CD4-positive, alpha-beta memory T cell (primary cell): ENCODE measurements around the gene RGL1. TPM values are rescaled to one million over a fixed set of nuclear protein-coding genes. Genes with fewer than 3 reads are reported as not detected.

ENCODE experiments used
- CTCF ChIA-PET: fragments of 350-600 bp; sonication (Branson Sonifier 250); formaldehyde crosslinking; loops from one replicate; lab custom pipeline; 2021; ENCODE audit warnings: inconsistent platforms; ENCODE audit not compliant: partially characterized antibody; lab: Charles Lee
- POLR2A ChIA-PET: fragments of 350-600 bp; sonication (Branson Sonifier 250); formaldehyde crosslinking; loops from one replicate; lab custom pipeline; 2021; ENCODE audit not compliant: partially characterized antibody; lab: Charles Lee
- DNase-seq, 5 donors: peaks; one replicate each; pipeline versions ENCODE4 v3.0.0 to v3.0.0-alpha.2; 2020 to 2022; ENCODE audit warnings: mixed read lengths in 1 of 5
- H3K27ac ChIP-seq: one replicate; pipeline ENCODE4 v1.7.0; 2013; ENCODE audit warnings: low read depth, low read length
- H3K27me3 ChIP-seq: 2 replicates; pipeline ENCODE4 v1.7.0; 2013; ENCODE audit warnings: mild to moderate bottlenecking, low read length, moderate library complexity; ENCODE audit not compliant: insufficient read depth
- H3K36me3 ChIP-seq: 2 replicates; pipeline ENCODE4 v1.7.0; 2013; ENCODE audit warnings: mild to moderate bottlenecking, low read length, moderate library complexity; ENCODE audit not compliant: insufficient read depth
- H3K4me1 ChIP-seq: 2 replicates; pipeline ENCODE4 v1.7.0; 2013; ENCODE audit warnings: mild to moderate bottlenecking, low read length, moderate library complexity; ENCODE audit not compliant: insufficient read depth
- H3K4me3 ChIP-seq, 2 donors: one replicate each; pipeline ENCODE4 v1.7.0; 2013; ENCODE audit warnings: low read length in 2 of 2, mild to moderate bottlenecking in 1 of 2
- H3K9me3 ChIP-seq, 2 donors: one replicate each; pipeline ENCODE4 v1.7.0; 2013; ENCODE audit warnings: low read length in 2 of 2, control low read depth in 1 of 2; ENCODE audit not compliant: control insufficient read depth in 1 of 2
- H3K27ac Mint-ChIP-seq, 7 donors: one replicate each; pipeline ENCODE4 v1.8.0; 2020 to 2021; ENCODE audit warnings: mixed read lengths in 7 of 7, mild to moderate bottlenecking in 6 of 7, inconsistent platforms in 3 of 7, moderate library complexity in 3 of 7
- H3K27me3 Mint-ChIP-seq, 2 donors: one replicate each; pipeline ENCODE4 v1.8.0; 2020 to 2021; ENCODE audit warnings: mixed read lengths in 2 of 2
- H3K36me3 Mint-ChIP-seq, 2 donors: one replicate each; pipeline ENCODE4 v1.8.0; 2020 to 2021; ENCODE audit warnings: mixed read lengths in 2 of 2, inconsistent platforms in 1 of 2, mild to moderate bottlenecking in 1 of 2
- H3K4me1 Mint-ChIP-seq, 4 donors: one replicate each; pipeline ENCODE4 v1.8.0; 2020 to 2021; ENCODE audit warnings: mixed read lengths in 4 of 4, mild to moderate bottlenecking in 1 of 4
- H3K4me3 Mint-ChIP-seq, 8 donors: one replicate each; pipeline ENCODE4 v1.8.0; 2020 to 2021; ENCODE audit warnings: mixed read lengths in 8 of 8, mild to moderate bottlenecking in 7 of 8, moderate library complexity in 6 of 8, inconsistent platforms in 3 of 8
- H3K9me3 Mint-ChIP-seq, 8 donors: one replicate each; pipeline ENCODE4 v1.8.0; 2020 to 2021; ENCODE audit warnings: mixed read lengths in 8 of 8, mild to moderate bottlenecking in 5 of 8, inconsistent platforms in 3 of 8, moderate library complexity in 1 of 8
- intact Hi-C: fragments of 100-400 bp; cut with micrococcal nuclease; formaldehyde crosslinking; loops from one replicate; pipeline ENCODE4 v1.15.1; 2023
- polyA plus RNA-seq, 2 donors: library from polyadenylated mRNA; unstranded; fragments of 300-500 nt; fragmentation: Illumina TruSeq; gene quantifications; one replicate each; pipeline ENCODE4 v1.2.3, GENCODE V29; 2021
- total RNA-seq, 2 experiments: library from RNA; stranded (reverse); gene quantifications; one replicate each; pipeline ENCODE4 v1.2.3, GENCODE V29; 2021

Gene RGL1
- total and polyA plus RNA-seq, 4 experiments from 2014 or later = 2.3 to 5.3 (median 3.8) TPM

DNA sequence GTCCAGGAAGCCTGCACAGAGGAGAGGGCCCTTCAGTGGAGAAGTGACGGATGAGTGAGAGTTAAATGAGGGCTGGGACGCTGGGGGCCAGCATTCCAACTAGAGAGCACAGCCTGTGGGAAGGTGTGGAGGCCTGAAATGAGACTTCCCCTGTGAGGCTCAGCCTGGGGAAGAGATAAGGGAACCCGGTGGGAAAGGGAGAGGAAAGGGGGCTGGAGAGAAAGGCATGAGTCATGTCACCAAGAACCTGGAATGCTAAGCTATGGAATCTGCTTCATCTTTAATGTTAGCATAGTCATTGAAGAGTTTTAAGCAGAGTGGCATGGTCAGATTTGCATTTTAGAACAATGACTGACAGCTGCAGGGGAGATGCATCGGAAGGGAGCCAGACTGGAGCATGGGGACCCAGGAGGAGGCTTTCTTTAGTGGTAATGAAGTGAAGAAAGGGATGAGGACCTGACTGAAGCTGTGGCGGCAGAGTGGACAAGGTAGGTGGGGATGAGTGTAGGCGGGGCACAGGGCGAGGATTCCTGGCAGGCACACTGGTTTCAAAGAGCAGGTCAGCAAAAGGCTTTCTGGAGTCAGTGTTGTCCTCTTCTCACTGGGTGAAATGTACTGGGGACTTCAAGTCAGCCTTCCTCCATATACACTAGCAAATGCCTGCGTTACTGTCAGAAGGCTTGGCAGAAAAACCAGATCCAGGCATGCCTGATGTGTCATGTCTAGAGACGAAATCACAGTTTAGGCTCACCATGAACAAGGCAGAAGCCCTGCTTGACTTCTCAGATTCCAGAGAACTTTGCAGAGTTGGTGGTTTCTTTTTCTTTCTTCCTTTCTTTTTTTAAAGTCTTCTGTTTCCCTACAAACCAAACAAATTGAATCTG, 8.0 kb downstream of the RGL1 start:
- no peaks in the 10 kb centered on the region for H3K9me3 ChIP-seq
- H3K27ac ChIP-seq = no peak overlapping the region
- no peak overlapping the region for H3K4me3 ChIP-seq
- CTCF ChIA-PET = no interaction called here
- Mint-ChIP-seq H3K4me1 (peaks cover 0 to 2% (median 0%) of the 10 kb centered on the region in 4 donors), H3K4me3 (no peak overlapping the region), H3K27me3 (peaks cover 2 to 4% of the 10 kb centered on the region in 2 donors), H3K36me3 (peaks cover 0 to 6% of the 10 kb centered on the region in 2 donors), H3K27ac (peak overlapping the region in 1 of 7 donors; percentile 3), H3K9me3 (no peaks in the 10 kb centered on the region)
- no peaks in the 10 kb centered on the region for H3K4me1 ChIP-seq
- intact Hi-C loops = no loop called here
- POLR2A ChIA-PET = no interaction called here
- no peak for DNase-seq
- no peaks in the 10 kb centered on the region for H3K36me3 ChIP-seq
- no peaks in the 10 kb centered on the region for H3K27me3 ChIP-seq

DNA sequence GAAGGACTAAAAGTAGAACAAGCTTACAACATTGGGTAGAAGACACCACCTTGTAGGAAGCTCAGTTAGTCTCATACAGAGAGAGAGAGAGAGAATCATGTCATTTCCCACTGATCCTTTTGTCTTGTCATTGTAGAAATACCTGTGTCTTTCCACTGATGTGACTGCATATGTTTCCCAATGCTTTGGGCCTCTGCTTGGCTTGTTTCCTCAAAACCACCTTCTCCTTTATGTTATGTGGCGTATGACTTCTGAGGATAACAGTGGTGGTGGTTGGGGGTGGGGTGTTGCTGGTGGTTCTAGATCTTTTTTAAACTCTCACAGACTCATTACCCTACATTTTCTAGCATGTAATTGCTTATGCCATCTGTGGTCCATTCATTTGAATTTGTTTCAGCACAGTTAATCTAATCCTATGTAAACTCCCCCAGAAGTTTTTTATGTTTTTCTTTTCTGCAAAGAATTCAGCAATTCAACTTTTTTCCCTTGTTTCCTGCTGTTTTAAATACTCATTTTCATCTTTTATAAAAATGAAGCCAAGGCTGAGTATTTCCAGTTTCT, 9.3 kb downstream of the RGL1 start:
- peaks cover 0 to 4% of the 10 kb centered on the region in 2 donors for H3K27me3 Mint-ChIP-seq
- H3K4me1 Mint-ChIP-seq = peaks cover 0 to 2% (median 0%) of the 10 kb centered on the region in 4 donors
- no peak overlapping the region for H3K4me3 Mint-ChIP-seq
- H3K27ac Mint-ChIP-seq = no peak overlapping the region
- CTCF ChIA-PET = no interaction called here
- POLR2A ChIA-PET = no interaction called here
- Histone ChIP-seq H3K9me3 (no peaks in the 10 kb centered on the region), H3K4me3 (no peak overlapping the region), H3K27ac (no peak overlapping the region), H3K4me1 (no peaks in the 10 kb centered on the region), H3K36me3 (no peaks in the 10 kb centered on the region), H3K27me3 (no peaks in the 10 kb centered on the region)
- no peak for DNase-seq
- peaks cover 0 to 6% of the 10 kb centered on the region in 2 donors for H3K36me3 Mint-ChIP-seq
- H3K9me3 Mint-ChIP-seq = no peaks in the 10 kb centered on the region
- intact Hi-C loops = no loop called here

DNA sequence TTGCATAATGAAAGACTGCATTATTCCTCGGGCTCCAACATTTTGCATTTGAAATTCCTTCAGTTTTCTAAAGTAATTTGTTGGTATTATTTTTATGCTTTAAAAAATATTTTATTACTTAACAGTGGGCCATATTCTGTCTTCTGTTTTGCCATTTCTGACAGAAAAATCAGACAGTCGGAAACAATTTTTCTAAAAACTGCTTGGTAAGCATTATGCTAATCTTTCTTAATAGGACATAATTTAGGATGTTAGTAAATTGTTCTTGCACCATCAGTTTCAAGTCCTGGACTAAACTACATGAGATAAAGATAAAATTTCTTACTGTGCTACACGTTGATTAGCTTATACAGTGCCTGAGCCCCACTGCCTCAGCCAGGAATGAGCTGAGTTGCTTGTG, 11.2 kb downstream of the RGL1 start:
- Mint-ChIP-seq H3K27me3 (no peaks in the 10 kb centered on the region), H3K36me3 (no peaks in the 10 kb centered on the region), H3K9me3 (no peaks in the 10 kb centered on the region), H3K4me1 (peaks cover 0 to 2% (median 0%) of the 10 kb centered on the region in 4 donors), H3K4me3 (no peak overlapping the region), H3K27ac (no peak overlapping the region)
- no peak overlapping the region for H3K27ac ChIP-seq
- ChIA-PET CTCF (no interaction called here), POLR2A (no interaction called here)
- no peaks in the 10 kb centered on the region for H3K4me1 ChIP-seq
- no peaks in the 10 kb centered on the region for H3K9me3 ChIP-seq
- intact Hi-C loops = no loop called here
- no peaks in the 10 kb centered on the region for H3K27me3 ChIP-seq
- no peak for DNase-seq
- H3K36me3 ChIP-seq = no peaks in the 10 kb centered on the region
- no peak overlapping the region for H3K4me3 ChIP-seq

DNA sequence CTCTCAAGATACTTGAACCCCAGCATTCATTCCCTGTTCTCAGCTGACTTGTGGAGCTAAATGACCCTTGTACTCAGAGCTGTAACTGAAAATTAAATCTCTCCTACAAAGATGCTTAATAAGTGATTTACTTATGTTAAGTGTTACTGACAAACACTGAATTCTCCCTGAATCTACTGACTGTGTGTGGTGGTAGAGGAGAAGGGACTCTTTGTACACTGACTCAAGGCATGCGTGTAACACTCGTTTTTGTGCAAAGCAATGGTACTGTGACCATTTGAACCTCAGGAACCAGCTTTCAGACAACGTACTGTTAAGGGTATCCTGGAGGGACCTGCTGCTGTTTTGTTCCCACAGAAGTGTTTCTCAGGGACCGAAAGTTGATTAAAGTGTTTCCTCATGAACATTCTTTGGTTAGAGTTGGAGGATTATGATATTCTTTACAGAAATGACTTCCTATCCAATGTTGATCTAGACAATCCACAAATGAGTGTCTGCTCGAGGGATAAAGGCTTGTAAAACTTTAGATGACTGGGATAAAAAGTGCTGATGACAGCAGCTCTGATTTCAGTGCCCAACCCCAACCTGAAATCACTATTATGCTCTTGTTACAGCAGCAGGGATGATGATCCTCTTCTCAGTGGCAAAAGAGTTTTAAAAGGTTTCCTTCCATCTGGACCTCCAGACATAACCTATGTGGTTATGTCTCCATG, 12.8 kb downstream of the RGL1 start:
- Histone ChIP-seq H3K36me3 (no peaks in the 10 kb centered on the region), H3K27ac (no peak overlapping the region), H3K27me3 (no peaks in the 10 kb centered on the region), H3K4me3 (no peak overlapping the region), H3K9me3 (no peaks in the 10 kb centered on the region), H3K4me1 (no peaks in the 10 kb centered on the region)
- Mint-ChIP-seq H3K4me1 (peaks cover 0 to 2% (median 0%) of the 10 kb centered on the region in 4 donors), H3K4me3 (no peak overlapping the region), H3K27me3 (no peaks in the 10 kb centered on the region), H3K27ac (no peak overlapping the region), H3K36me3 (no peaks in the 10 kb centered on the region), H3K9me3 (no peaks in the 10 kb centered on the region)
- ChIA-PET POLR2A (no interaction called here), CTCF (interaction anchor here (1.0 kb wide), 1 partner anchor 98 kb away, joined by 3 read pairs; no protein-coding TSS in a partner anchor)
- intact Hi-C loops = no loop called here
- no peak for DNase-seq

DNA sequence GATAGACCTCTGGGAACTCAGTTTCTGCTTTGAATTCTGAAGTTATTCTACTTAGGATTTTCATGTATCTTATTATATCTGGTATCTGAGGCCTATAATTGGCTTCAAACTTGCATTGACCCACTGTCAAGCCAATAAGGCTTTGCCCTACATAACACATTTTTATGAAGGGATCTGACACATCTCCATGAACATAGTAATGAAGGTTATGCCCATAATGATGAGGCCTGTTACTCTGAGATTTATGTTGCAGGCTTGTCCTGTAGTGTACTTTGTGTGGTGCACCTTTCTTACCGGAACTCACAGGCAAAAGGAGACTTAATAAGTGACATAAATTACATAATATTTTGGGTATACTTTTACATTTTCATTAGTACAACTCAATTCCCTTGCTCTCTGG, 14.1 kb downstream of the RGL1 start:
- Mint-ChIP-seq H3K4me3 (no peak overlapping the region), H3K27me3 (no peaks in the 10 kb centered on the region), H3K9me3 (no peaks in the 10 kb centered on the region), H3K27ac (no peak overlapping the region), H3K4me1 (peaks cover 0 to 2% (median 0%) of the 10 kb centered on the region in 4 donors), H3K36me3 (no peaks in the 10 kb centered on the region)
- Histone ChIP-seq H3K4me1 (no peaks in the 10 kb centered on the region), H3K9me3 (no peaks in the 10 kb centered on the region), H3K4me3 (no peak overlapping the region), H3K27me3 (no peaks in the 10 kb centered on the region), H3K27ac (no peak overlapping the region), H3K36me3 (no peaks in the 10 kb centered on the region)
- DNase-seq = no peak
- ChIA-PET POLR2A (no interaction called here), CTCF (no interaction called here)
- intact Hi-C loops = no loop called here

DNA sequence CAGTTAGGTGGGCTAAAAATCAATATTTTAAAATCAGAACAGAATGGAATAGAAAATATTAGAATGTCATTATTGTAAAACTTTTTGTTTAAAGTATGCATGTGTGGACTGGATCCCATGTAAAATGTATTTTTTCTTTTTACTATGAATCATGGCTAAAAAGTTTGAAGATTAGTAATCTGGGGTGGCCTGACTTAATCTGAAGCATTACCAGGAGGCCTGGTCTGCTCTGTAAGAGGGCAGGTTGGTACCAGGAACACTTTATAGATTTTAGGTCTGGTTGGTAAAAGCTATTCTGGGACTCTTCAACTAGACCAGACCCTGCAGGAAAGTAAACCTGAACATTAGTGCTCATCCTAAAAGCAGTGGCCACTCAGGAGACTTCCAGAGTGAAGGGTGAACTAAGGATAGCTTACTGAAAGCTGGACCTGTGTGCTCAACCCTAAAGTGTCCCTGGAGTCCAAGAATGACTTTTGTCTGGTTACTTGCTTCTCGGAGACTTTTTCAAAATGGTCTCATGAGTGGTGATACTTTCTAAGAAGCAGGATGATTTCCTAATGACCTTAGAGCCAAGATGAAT, 16.5 kb downstream of the RGL1 start:
- Histone ChIP-seq H3K36me3 (no peaks in the 10 kb centered on the region), H3K4me3 (no peak overlapping the region), H3K27ac (no peak overlapping the region), H3K27me3 (no peaks in the 10 kb centered on the region), H3K4me1 (no peaks in the 10 kb centered on the region), H3K9me3 (no peaks in the 10 kb centered on the region)
- Mint-ChIP-seq H3K4me1 (peaks cover 0 to 2% (median 0%) of the 10 kb centered on the region in 4 donors), H3K36me3 (no peaks in the 10 kb centered on the region), H3K27me3 (no peaks in the 10 kb centered on the region), H3K9me3 (no peaks in the 10 kb centered on the region), H3K4me3 (no peak overlapping the region), H3K27ac (peak overlapping the region in 1 of 7 donors; percentile 32)
- intact Hi-C loops = no loop called here
- POLR2A ChIA-PET = no interaction called here
- no peak for DNase-seq
- CTCF ChIA-PET = no interaction called here
